ENCODE data around the gene SLC1A6. TPM values are rescaled to one million over a fixed set of nuclear protein-coding genes. Genes with fewer than 3 reads are reported as not detected.

The SLC1A6 gene
- total and polyA plus RNA-seq, 2 of the 4 experiments (the other 2 are of a cell fraction) = not detected

- intact Hi-C loops (cut with micrococcal nuclease) = no loop called here
Measured at GRCh38 chr19:14916848-14917247, 62.8 kb downstream of the SLC1A6 start.

More at GRCh38 chr19:14916848-14917247, 62.8 kb downstream of the SLC1A6 start:
- Histone ChIP-seq H4K91ac (ENCODE audit: insufficient read depth, low read depth, low read length) (no peak overlapping the region), H2BK15ac (ENCODE audit: low read depth, low read length) (no peak overlapping the region), H3K79me1 (ENCODE audit: low read depth in 1 of 2, low read length in 2 of 2) (no peaks in the 10 kb centered on the region), H2AK5ac (ENCODE audit: low read depth, low read length) (no peak overlapping the region), H3K36me3 (ENCODE audit: control insufficient read depth, insufficient read depth, low read length) (no peaks in the 10 kb centered on the region), H4K20me1 (ENCODE audit: insufficient read depth, low read length) (no peaks in the 10 kb centered on the region), H3K56ac (ENCODE audit: extremely low read depth, insufficient read depth, low read length) (no peak overlapping the region), H3K27me3 (ENCODE audit: control insufficient read depth, insufficient read depth, low read length) (no peaks in the 10 kb centered on the region), H2BK120ac (ENCODE audit: low read depth, low read length) (no peak overlapping the region), H3K23ac (ENCODE audit: low read depth, low read length) (no peak overlapping the region), H3K4me3 (ENCODE audit: insufficient read depth, low read depth, low read length) (no peak overlapping the region), H3K9me3 (ENCODE audit: control insufficient read depth, insufficient read depth, low read length) (0 out of 2 replicates have a peak, but pooled peaks cover 3% of the 10 kb centered on the region), H3K27ac (ENCODE audit: insufficient read depth, low read length) (no peak overlapping the region), H3K14ac (replicated peaks; ENCODE audit: low read depth, low read length) (no peak overlapping the region), H3K18ac (ENCODE audit: low read depth, low read length) (no peak overlapping the region), H4K8ac (ENCODE audit: low read depth in 2 of 2, low read length in 2 of 2) (no peak overlapping the region), H2BK5ac (ENCODE audit: low read depth, low read length, poor library complexity, severe bottlenecking) (no peak overlapping the region), H2AK9ac (replicated peaks; ENCODE audit: low read depth, low read length, poor library complexity) (no peak overlapping the region), H3K9ac (ENCODE audit: low read depth, low read length) (no peak overlapping the region), H3K4me1 (ENCODE audit: control insufficient read depth, insufficient read depth, low read length) (no peaks in the 10 kb centered on the region), H3K4me2 (ENCODE audit: low read depth, low read length) (no peak overlapping the region), H2AFZ (replicated peaks; ENCODE audit: low read length, poor library complexity) (no peak overlapping the region), H3K4ac (ENCODE audit: low read depth, low read length) (no peak overlapping the region), H3K9me1 (ENCODE audit: insufficient read depth, low read length) (no peaks in the 10 kb centered on the region), H2BK20ac (ENCODE audit: low read depth, low read length) (no peak overlapping the region), H4K5ac (ENCODE audit: low read depth, low read length) (no peak overlapping the region)
- dilution Hi-C loops (cut with HindIII; ENCODE audit: low sequenced_read_pairs, unreplicated experiment) = no loop called here
- TF ChIP-seq, protein P1, sequence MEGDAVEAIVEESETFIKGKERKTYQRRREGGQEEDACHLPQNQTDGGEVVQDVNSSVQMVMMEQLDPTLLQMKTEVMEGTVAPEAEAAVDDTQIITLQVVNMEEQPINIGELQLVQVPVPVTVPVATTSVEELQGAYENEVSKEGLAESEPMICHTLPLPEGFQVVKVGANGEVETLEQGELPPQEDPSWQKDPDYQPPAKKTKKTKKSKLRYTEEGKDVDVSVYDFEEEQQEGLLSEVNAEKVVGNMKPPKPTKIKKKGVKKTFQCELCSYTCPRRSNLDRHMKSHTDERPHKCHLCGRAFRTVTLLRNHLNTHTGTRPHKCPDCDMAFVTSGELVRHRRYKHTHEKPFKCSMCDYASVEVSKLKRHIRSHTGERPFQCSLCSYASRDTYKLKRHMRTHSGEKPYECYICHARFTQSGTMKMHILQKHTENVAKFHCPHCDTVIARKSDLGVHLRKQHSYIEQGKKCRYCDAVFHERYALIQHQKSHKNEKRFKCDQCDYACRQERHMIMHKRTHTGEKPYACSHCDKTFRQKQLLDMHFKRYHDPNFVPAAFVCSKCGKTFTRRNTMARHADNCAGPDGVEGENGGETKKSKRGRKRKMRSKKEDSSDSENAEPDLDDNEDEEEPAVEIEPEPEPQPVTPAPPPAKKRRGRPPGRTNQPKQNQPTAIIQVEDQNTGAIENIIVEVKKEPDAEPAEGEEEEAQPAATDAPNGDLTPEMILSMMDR (conservative IDR thresholded peaks at IDR 0.05; ENCODE audit: low read depth, low read length) = no peak
- no peak for TF ChIP-seq USF2 (IDR thresholded peaks at IDR 0.05; ENCODE audit: low read depth, low read length)
- TF ChIP-seq MXI1 (IDR thresholded peaks at IDR 0.05; ENCODE audit: borderline replicate concordance, low read depth, low read length) = no peak
- ATAC-seq (ENCODE audit: low read depth) = no peak
- CTCF ChIA-PET = no interaction called here
- no TSS peak for BruUV-seq (replicated peaks)
- 60% methylated on average over 1 of the region's 5 CpGs; no CpG with 5 or more reads in 1 of the 2 experiments for WGBS, 2 experiments (ENCODE audit: extremely low coverage in 2 of 2, insufficient read length in 1 of 2)
- in situ Hi-C loops (cut with MboI; ENCODE audit: low sequenced_read_pairs) = no loop called here
- no peak for DNase-seq
- POLR2A ChIA-PET (ENCODE audit: unreplicated experiment) = no interaction called here
